ENCODE measurements around the gene ANAPC1.
"Not testable (repeated sequence)": the region's sequence is repeated elsewhere in the genome, so short reads cannot be mapped to it uniquely, and the experiment has no call there.

Gene ANAPC1

GRCh38 chr2:111883661-111884591 is at the start of gene ANAPC1:
Gene ANAPC1 (minus strand): TSS chr2:111884193. CDS start chr2:111880825, 3,368 bp downstream.
- DNase-seq, result peak; percentile 89

- no peak for DNase-seq
Observed at GRCh38 chr2:111932841-111933291, 48.9 kb upstream of the ANAPC1 start.

- DNase-seq, result no peak
Observed at GRCh38 chr2:111930875-111931274, 46.9 kb upstream of the ANAPC1 start.

- DNase-seq, result no peak
Observed at GRCh38 chr2:111930409-111930808, 46.4 kb upstream of the ANAPC1 start.

- no peak for DNase-seq
Observed at GRCh38 chr2:111927723-111928122, 43.7 kb upstream of the ANAPC1 start.

- DNase-seq, result no peak
Observed at GRCh38 chr2:111924617-111925107, 40.7 kb upstream of the ANAPC1 start.

- DNase-seq, result no peak
Observed at GRCh38 chr2:111923276-111923804, 39.3 kb upstream of the ANAPC1 start.

- no peak for DNase-seq
Observed at GRCh38 chr2:111919794-111920608, 36.0 kb upstream of the ANAPC1 start.

- no peak for DNase-seq
Observed at GRCh38 chr2:111919365-111919764, 35.4 kb upstream of the ANAPC1 start.

GRCh38 chr2:111918383-111918806 is 34.4 kb upstream of the ANAPC1 start:
- DNase-seq, result no peak

- DNase-seq, result no peak
Observed at GRCh38 chr2:111917106-111917505, 33.1 kb upstream of the ANAPC1 start.

GRCh38 chr2:111912547-111912946 is 28.6 kb upstream of the ANAPC1 start:
- DNase-seq, result no peak

GRCh38 chr2:111911295-111911977 is 27.4 kb upstream of the ANAPC1 start:
- not testable (repeated sequence) for DNase-seq

- DNase-seq, result no peak
Observed at GRCh38 chr2:111910609-111911277, 26.8 kb upstream of the ANAPC1 start.

- not testable (repeated sequence) for DNase-seq
Observed at GRCh38 chr2:111909997-111910396, 26.0 kb upstream of the ANAPC1 start.

GRCh38 chr2:111909079-111909478 is 25.1 kb upstream of the ANAPC1 start:
- DNase-seq, result no peak

GRCh38 chr2:111908578-111908977 is 24.6 kb upstream of the ANAPC1 start:
- no peak for DNase-seq

- no peak for DNase-seq
Observed at GRCh38 chr2:111905990-111906735, 22.2 kb upstream of the ANAPC1 start.

- not testable (repeated sequence) for DNase-seq
Observed at GRCh38 chr2:111905475-111905869, 21.5 kb upstream of the ANAPC1 start.

GRCh38 chr2:111904726-111905474 is 20.9 kb upstream of the ANAPC1 start:
- no peak for DNase-seq
